Type B pancreatic cell (in vitro differentiated cells): ENCODE measurements around the gene LRFN2. TPM values are rescaled to one million over a fixed set of nuclear protein-coding genes. Genes with fewer than 3 reads are reported as not detected.

Experiments used
- DNase-seq: peaks from one replicate; pipeline ENCODE4 v3.0.0; 2021; ENCODE audit warnings: mixed read lengths; ENCODE audit not compliant: unreplicated experiment; ENCODE audit errors: extremely low spot score
- H3K27ac Mint-ChIP-seq: 2 replicates; pipeline ENCODE4 v1.8.0; 2021; ENCODE audit warnings: mild to moderate bottlenecking, mixed read lengths
- H3K27me3 Mint-ChIP-seq: 2 replicates; pipeline ENCODE4 v1.8.0; 2021; ENCODE audit warnings: mixed read lengths
- H3K36me3 Mint-ChIP-seq: 2 replicates; pipeline ENCODE4 v1.8.0; 2021; ENCODE audit warnings: mixed read lengths
- H3K4me1 Mint-ChIP-seq: one replicate; pipeline ENCODE4 v1.8.0; 2021; ENCODE audit warnings: mixed read lengths; ENCODE audit not compliant: unreplicated experiment
- H3K4me3 Mint-ChIP-seq: 2 replicates; pipeline ENCODE4 v1.8.0; 2021; ENCODE audit warnings: mild to moderate bottlenecking, mixed read lengths
- H3K9me3 Mint-ChIP-seq: 2 replicates; pipeline ENCODE4 v1.8.0; 2021; ENCODE audit warnings: mixed read lengths
- CTCF ChIP-seq: fragments of 200-600 bp; sonication (generic); conservative IDR thresholded peaks from 2 replicates; pipeline ENCODE4 v1.5.0; 2021; ENCODE audit warnings: antibody characterized with exemption, mild to moderate bottlenecking
- total RNA-seq: library from RNA; stranded (reverse); gene quantifications from 2 replicates; pipeline ENCODE4 v1.2.1, GENCODE V29; 2021; ENCODE audit warnings: low replicate concordance

Gene LRFN2
- total RNA-seq, 1 donor from 2014 or later, result 3.4 TPM

GRCh38 chr6:40398034-40398691 lies 189.0 kb downstream of the LRFN2 start:
- Mint-ChIP-seq H3K9me3 (no peaks in the 10 kb centered on the region), H3K36me3 (no peaks in the 10 kb centered on the region), H3K4me3 (no peak overlapping the region), H3K27ac (no peak overlapping the region), H3K4me1 (peaks cover 32% of the 10 kb centered on the region), H3K27me3 (peaks cover 2% of the 10 kb centered on the region)
- no peak for DNase-seq
- no peak for TF ChIP-seq CTCF

- no peak overlapping the region for H3K4me3 Mint-ChIP-seq
- peaks cover 5% of the 10 kb centered on the region for H3K27me3 Mint-ChIP-seq
- DNase-seq, result no peak
- H3K9me3 Mint-ChIP-seq, result no peaks in the 10 kb centered on the region
- no peaks in the 10 kb centered on the region for H3K36me3 Mint-ChIP-seq
- no peak overlapping the region for H3K27ac Mint-ChIP-seq
- no peak for TF ChIP-seq CTCF
- peaks cover 32% of the 10 kb centered on the region for H3K4me1 Mint-ChIP-seq
These were observed 189.7 kb downstream of the LRFN2 start for GRCh38 chr6:40397287-40398033.

- TF ChIP-seq CTCF, result no peak
- Mint-ChIP-seq H3K27me3 (peaks cover 8% of the 10 kb centered on the region), H3K36me3 (no peaks in the 10 kb centered on the region), H3K4me3 (no peak overlapping the region), H3K9me3 (no peaks in the 10 kb centered on the region), H3K4me1 (peaks cover 36% of the 10 kb centered on the region), H3K27ac (no peak overlapping the region)
- DNase-seq, result no peak
These were observed 191.5 kb downstream of the LRFN2 start for GRCh38 chr6:40395698-40396076.

GRCh38 chr6:40395066-40395697 lies 192.0 kb downstream of the LRFN2 start:
- Mint-ChIP-seq H3K27ac (no peak overlapping the region), H3K4me1 (peaks cover 35% of the 10 kb centered on the region), H3K27me3 (peaks cover 8% of the 10 kb centered on the region), H3K36me3 (no peaks in the 10 kb centered on the region), H3K4me3 (no peak overlapping the region), H3K9me3 (no peaks in the 10 kb centered on the region)
- no peak for TF ChIP-seq CTCF
- DNase-seq, result peak; percentile 18

- Mint-ChIP-seq H3K4me1 (peaks cover 30% of the 10 kb centered on the region), H3K27me3 (peaks cover 16% of the 10 kb centered on the region), H3K4me3 (no peak overlapping the region), H3K36me3 (no peaks in the 10 kb centered on the region), H3K27ac (no peak overlapping the region), H3K9me3 (no peaks in the 10 kb centered on the region)
- DNase-seq, result peak; percentile 36
- no peak for TF ChIP-seq CTCF
These were observed 192.8 kb downstream of the LRFN2 start for GRCh38 chr6:40394381-40394780.
